HG02798 (cell line): ENCODE data around the gene ANKRD13A.
A peak's percentile ranks its signal among the peaks of the same experiment; 100 is the strongest.
"Not testable (repeated sequence)": the region's sequence is repeated elsewhere in the genome, so short reads cannot be mapped to it uniquely, and the experiment has no call there.

ENCODE experiments used
- ATAC-seq: cut with Tn5 transposase; IDR thresholded peaks from one replicate; pipeline ENCODE4 v1.9.1; 2021; ENCODE audit warnings: mild to moderate bottlenecking; ENCODE audit not compliant: unreplicated experiment, poor library complexity

Gene ANKRD13A

GRCh38 chr12:109982210-109982609, 17.0 kb upstream of the ANKRD13A start:
- ATAC-seq, result no peak

GRCh38 chr12:109983432-109984142, 15.6 kb upstream of the ANKRD13A start:
- ATAC-seq, result no peak

- ATAC-seq, result not testable (repeated sequence)
These were observed 13.0 kb upstream of the ANKRD13A start for GRCh38 chr12:109986236-109986635.

- no peak for ATAC-seq
These were observed 11.6 kb upstream of the ANKRD13A start for GRCh38 chr12:109987615-109988014.

- ATAC-seq, result no peak
These were observed 11.0 kb upstream of the ANKRD13A start for GRCh38 chr12:109988274-109988673.

- no peak for ATAC-seq
These were observed 10.3 kb upstream of the ANKRD13A start for GRCh38 chr12:109988903-109989302.

GRCh38 chr12:109989380-109989779, 9.8 kb upstream of the ANKRD13A start:
- no peak for ATAC-seq

- no peak for ATAC-seq
These were observed 7.6 kb upstream of the ANKRD13A start for GRCh38 chr12:109991586-109991985.

- no peak for ATAC-seq
These were observed 6.1 kb upstream of the ANKRD13A start for GRCh38 chr12:109993091-109993490.

- ATAC-seq, result no peak
These were observed 4.6 kb upstream of the ANKRD13A start for GRCh38 chr12:109994401-109995175.

- ATAC-seq, result no peak
These were observed 3.9 kb upstream of the ANKRD13A start for GRCh38 chr12:109995361-109995685.

- ATAC-seq, result peak; percentile 76
These were observed 3.3 kb upstream of the ANKRD13A start, which contains the start of gene GIT2 for GRCh38 chr12:109995686-109996482. Gene GIT2 (minus strand): TSS chr12:109996368. CDS start chr12:109996224, 144 bp downstream.

- no peak for ATAC-seq
These were observed 2.8 kb upstream of the ANKRD13A start for GRCh38 chr12:109996483-109996853.

GRCh38 chr12:109997393-109997792, 1.8 kb upstream of the ANKRD13A start:
- ATAC-seq, result no peak

- no peak for ATAC-seq
These were observed 858 bp upstream of the ANKRD13A start for GRCh38 chr12:109998241-109998903.

- no peak for ATAC-seq
These were observed 380 bp downstream of the ANKRD13A start for GRCh38 chr12:109999649-109999971.

- no peak for ATAC-seq
These were observed 814 bp downstream of the ANKRD13A start for GRCh38 chr12:109999983-110000505.

GRCh38 chr12:110001596-110001995, 2.4 kb downstream of the ANKRD13A start:
- no peak for ATAC-seq

GRCh38 chr12:110002676-110003515, 3.7 kb downstream of the ANKRD13A start:
- no peak for ATAC-seq
